ENCODE results near the gene LUC7L2.
"Not testable (repeated sequence)": the region's sequence is repeated elsewhere in the genome, so short reads cannot be mapped to it uniquely, and the experiment has no call there.

LUC7L2 gene

DNA sequence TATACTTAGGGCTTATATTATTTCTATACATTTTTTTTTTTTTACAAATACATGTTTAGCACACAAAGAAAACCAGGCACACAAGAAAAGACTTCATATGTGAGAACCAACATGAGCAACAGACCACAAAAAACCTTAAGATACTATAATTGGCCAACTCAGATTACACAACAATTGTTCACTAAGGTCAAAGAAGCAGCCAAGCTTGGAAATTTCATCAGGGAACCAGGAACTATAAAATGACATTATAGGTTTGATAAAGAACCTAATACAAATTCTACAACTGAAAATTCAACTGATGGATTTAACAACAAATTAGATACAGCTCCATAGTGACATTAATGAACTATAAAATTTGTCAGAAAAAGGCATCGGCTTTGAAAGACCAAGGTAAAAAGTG is 4.4 kb upstream of the LUC7L2 start:
- no peak for DNase-seq (ENCODE audit: low read depth in 2 of 2)

DNA sequence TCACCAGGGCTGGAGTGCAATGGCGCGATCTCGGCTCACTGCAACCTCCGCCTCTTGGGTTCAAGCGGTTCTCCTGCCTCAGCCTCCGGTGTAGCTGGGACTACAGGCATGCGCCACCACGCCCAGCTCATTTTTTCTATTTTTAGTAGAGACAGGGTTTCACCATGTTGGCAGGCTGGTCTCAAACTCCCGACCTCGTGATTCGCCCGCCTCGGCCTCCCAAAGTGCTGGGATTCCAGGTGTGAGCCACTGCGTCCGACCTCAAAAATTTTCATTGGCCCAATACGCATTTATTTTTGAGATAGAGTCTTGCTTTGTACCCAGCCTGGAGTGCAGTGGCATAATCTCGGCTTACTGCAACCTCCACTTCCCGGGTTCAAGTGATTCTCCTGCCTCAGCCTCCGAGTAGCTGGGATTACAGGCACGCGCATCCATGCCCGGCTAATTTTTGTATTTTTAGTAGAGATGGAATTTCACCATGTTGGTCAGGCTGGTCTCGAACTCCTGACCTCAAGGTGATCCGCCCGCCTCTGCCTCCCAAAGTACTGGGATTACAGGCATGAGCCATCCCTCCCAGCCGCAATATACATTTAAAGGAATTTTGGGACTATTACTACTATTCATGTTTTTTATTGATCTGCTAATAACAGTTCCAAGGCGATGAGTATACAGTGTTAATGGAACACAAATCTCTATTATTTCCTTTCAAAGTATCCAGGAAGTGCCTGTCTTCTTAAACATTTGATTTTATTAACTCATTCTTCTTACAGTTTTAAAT is 1.8 kb upstream of the LUC7L2 start:
- not testable (repeated sequence) for DNase-seq (ENCODE audit: low read depth in 2 of 2)

DNA sequence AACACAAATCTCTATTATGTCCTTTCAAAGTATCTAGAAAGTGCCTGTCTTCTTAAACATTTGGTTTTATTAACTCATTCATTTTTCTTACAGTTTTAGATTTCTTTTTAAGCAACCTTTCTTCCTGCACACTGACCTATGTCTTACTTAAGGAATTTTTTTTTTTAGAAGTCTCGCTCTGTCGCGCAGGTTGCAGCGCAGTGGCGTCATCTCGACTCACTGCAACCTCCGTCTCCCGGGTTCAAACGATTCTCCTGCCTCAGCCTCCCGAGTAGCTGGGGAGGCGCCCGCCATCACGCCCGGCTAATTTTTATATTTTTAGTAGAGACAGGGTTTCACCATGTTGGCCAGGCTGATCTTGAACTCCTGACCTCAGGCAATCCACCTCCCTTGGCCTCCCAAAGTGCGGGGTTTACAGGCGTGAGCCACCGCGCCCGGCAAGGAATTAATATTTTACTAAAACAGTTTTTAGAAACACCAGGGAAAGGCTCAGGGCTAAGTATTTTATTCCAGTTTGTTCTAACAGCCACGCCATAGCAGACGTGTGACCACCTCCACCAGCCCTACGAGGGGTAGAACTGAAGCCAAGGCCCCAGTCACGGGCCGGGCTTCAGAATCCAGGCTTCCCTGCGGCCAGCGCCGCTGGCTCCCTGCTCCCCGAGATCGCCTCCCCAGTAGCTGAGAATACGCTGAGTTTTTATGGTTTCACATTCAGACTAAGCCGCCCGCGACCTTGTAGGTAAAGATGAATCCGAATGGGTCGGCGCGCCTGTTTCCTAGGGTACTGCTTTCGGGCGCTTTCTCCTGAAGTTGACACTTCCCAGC is 941 bp upstream of the LUC7L2 start:
- DNase-seq (ENCODE audit: low read depth in 2 of 2): peak; percentile 4

DNA sequence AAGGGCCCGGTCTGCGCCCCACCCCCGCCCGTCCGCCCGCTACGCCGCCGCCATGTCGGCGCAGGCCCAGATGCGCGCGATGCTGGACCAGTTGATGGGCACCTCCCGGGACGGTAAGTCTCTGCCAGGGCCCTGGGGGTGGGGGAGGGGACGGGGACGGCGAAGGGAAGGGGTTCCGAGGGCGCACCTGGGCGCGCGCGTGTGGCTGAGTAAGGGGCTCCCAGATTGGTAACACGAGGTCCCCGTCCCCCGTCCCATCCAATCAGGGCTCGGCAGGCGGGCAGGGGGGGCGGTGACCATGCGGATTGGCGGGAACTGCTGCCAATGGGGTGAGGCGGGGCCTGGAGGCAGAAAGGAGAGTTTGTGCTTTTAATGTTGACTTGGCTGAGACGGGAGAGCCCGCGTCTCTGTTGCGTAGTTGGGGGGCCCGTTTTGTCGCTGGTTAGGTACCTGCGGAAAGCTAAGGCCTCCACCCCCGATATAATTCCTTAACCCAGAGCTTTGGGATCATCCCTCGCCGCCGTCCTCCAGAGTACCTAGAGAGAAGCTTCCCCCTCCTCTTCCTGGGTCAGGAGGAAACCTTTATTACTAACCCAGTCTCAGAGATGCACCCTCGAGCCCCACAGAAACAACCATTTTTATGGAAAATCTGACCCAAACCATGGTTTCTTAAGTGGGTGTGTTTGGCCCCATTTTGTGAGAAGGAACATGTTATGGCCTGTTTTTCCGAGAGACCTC is 685 bp downstream of the LUC7L2 start:
- peak; percentile 85 to 86 for DNase-seq (ENCODE audit: low read depth in 2 of 2)

DNA sequence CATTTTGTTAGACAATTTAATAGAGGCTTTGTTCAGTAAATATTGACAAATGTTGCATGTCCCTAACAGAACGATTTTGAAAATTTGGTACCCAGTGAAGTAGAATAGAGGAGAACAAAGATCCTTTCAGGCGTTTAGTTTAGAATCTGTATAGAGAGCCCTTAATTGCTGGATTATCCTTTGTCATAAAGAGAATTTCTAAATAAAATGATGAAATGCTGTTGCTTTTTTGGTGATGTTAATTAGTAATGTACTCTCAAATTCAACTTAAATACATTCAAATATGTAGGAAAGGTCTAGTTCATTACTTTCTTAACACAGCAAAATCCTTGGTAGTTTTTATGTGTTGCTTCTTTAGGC is 1.2 kb downstream of the LUC7L2 start:
- DNase-seq (ENCODE audit: low read depth in 2 of 2): no peak

DNA sequence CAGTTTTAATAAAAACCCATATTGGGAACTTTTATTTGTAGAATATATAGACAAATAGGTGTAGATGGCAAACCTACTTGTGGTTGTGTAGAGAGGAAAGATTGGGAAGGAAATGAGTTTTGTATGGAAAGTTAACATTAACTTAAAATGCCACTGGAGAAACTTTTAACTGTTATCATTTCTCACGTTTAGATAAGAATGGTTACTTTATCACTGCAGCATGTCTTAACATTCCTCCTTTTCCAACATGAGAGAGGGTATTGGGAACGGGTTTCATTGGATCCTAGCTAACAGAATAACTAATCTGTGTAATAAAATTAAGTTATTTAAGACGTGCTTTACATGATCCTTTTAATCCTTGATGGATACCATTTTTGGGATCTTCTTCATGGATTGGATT is 1.8 kb downstream of the LUC7L2 start:
- DNase-seq (ENCODE audit: low read depth in 2 of 2): no peak

DNA sequence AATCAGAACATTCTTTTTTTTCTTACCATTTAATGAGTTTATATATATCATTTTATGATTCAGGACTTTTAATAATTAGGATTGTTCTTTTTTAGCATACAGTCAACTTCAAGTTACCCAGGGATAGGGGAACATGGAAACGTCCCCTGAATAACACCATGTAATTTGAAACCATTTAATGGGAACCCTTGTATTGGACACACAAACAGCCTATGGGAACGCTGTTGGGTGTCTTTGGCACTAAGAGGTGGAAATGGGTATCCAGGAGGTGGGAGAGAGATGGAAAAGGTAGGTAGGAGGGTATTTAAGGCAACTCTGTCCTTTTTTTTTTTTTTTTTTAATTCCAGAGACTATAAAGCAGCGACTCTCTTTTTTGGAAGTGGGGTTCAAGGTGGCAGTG is 2.6 kb downstream of the LUC7L2 start:
- no peak for DNase-seq (ENCODE audit: low read depth in 2 of 2)

DNA sequence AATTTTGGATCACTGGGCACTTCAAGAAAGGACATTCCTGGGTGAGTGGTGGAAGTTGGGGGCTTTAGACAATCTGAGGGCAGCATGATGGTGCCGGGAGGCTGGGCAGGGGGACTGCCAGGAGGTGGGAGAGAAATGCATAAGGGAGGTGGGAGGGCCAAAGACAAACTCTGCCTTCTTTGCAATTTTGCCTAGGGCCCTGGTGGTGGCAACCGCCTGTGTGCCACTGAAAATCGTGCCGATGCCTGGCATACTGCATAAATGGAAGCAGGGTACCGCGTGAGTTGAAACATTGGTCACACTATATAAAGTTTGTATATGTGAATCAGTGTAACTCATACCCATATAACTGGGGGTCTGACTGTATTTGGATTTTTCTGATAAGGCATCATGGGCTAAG is 3.3 kb downstream of the LUC7L2 start:
- DNase-seq (ENCODE audit: low read depth in 2 of 2): no peak

DNA sequence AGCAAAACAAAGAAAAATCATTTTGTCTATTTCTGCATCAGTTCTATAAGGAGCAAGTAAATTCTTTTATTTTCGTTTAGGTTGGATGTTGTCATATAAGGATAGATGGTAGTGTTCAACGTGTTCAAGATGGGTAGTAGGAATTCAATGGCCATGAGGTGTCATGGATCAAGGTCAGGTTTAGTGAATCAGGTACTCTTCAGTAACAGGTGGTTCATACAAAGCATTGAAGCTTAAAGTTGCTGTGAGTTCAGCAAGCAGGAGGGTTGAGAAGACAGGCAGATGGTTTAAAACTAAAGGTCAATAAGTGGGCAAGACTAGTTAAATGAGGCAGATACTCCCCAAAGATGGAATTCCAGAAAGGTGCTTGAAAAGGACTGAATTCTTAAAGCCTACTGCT is 5.6 kb downstream of the LUC7L2 start:
- DNase-seq (ENCODE audit: low read depth in 2 of 2): no peak

DNA sequence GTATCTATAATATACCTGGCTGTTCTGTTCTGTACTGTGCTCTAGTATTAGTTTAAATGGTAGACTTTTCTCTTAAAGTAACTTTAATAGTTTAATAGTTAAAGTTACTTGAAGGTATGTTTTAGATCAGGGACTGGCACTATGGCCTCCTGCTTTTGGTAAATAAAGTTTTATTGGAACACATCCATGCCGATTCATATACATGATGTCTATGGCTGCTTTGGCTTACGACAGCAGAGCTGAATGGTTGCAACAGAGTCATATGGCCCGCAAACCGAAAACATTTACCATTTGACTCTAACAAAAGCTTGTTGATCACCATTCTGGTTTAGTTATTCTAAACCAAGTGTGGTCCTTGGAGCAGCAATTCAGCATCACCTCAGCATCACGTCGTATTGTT is 6.7 kb downstream of the LUC7L2 start:
- no peak for DNase-seq (ENCODE audit: low read depth in 2 of 2)

DNA sequence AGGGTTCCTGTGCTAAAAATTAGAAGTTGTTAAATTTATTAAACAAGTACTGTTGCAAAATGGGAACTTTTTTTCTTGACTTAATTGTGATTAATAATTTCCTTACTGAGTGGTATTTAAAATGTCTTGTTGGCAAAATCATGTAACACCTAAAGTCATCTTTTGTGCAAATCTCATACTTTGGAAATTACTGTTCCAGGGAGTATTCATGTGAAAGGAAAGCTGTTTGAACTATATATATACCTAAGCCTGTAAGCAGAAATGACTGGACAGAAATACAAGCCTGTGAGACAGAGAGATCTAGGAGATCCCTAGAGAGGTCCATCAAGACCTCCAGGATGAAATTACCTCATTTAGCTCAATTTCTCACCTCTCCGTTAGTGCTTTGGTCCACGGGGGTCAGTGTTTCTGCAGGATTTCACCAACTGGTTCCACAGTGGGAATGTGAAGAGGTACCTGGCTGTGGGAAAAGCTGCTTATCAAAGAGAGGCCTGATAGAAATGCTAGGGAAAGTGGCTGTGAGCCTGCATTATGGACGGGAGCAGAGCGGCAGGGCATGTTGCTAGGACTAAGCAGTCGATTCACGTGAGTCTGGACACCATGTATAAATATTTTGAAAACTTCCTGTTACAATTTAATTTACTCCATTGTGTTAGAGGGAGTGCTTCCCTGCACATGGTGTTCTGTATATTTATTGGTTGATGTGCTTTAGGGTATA is 7.9 kb downstream of the LUC7L2 start:
- DNase-seq (ENCODE audit: low read depth in 2 of 2): no peak

DNA sequence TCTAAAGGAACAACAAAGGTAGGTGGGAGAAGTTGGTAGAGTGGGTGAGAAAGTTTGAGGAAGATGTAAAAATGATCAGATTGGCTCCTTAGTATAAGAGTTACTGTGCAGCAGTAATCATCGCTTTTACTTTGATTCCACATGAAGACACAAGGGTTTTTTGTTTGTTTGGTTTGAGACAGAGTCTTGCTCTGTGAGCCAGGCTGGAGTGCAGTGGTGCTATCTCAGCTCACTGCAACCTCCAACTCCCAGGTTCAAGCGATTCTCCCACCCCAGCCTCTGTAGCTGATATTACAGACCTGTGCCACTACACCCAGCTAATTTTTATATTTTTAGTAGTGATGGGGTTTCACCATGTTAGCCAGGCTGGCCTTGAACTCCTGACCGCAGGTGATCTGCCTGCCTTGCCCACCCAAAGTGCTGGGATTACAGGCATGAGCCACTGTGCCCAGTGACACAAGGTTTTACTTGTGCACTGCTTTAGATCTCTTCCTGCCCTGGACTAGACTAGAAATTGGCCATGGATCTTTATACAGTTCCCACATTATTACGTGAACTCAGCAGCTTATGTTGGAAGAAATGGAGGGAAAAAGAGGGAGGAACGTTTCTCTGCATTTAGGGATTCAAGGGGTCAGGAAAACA is 10.7 kb downstream of the LUC7L2 start:
- DNase-seq (ENCODE audit: low read depth in 2 of 2): no peak

DNA sequence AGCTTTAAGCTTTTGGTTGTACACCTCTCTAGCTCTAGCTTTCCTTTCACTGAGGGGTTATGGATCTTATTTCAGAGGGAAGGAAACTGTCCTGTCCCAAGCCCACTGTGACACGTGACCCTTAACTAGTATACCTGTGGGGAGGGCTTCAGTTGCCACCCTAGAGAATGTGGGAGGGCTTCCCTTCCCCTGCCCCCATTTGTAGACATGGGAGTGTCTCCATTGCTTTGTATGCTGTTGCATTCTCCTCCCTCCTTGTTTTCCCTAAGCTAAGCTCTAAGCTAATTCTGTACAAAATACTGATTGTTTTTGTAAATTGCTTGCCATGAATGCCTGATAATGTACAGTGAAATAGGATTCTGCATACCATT is 11.2 kb downstream of the LUC7L2 start:
- no peak for DNase-seq (ENCODE audit: low read depth in 2 of 2)

DNA sequence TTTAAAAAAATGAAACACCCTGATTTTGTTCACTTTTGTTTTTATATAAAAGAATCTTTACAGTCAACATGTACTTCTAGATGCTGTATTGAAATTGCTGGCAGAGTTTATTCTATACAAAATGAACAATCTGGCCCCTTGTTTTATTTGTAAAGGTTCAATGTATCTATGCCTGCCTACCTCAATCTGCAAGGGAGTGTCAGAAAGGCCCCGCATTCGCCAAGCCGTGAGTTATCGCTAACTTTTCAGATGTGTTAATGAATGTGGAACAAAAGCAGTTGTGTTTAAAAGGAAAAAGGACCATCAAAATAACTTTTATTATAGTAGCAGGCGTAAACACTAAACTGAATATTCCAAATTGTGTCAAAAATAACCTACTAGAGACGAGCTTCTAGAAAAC is 14.6 kb downstream of the LUC7L2 start:
- DNase-seq (ENCODE audit: low read depth in 2 of 2): no peak

DNA sequence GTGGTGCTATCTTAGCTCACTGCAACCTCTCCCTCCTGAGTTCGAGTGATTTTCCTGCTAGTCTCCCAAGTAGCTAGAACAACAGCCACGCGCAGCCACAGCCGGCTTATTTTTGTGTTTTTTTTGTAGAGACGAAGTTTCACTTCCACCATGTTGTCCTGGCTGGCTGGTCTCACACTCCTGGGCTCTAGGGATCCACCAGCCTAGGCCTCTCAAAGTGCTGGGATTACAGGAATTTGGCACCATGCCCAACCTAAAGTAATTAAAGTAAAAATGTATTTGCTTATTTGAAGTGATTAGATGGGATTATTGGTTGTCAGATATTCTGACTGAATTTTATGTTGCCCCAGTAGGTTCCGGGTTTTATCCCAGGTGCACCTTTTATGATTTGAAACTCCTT is 22.7 kb downstream of the LUC7L2 start:
- DNase-seq (ENCODE audit: low read depth in 2 of 2): no peak

DNA sequence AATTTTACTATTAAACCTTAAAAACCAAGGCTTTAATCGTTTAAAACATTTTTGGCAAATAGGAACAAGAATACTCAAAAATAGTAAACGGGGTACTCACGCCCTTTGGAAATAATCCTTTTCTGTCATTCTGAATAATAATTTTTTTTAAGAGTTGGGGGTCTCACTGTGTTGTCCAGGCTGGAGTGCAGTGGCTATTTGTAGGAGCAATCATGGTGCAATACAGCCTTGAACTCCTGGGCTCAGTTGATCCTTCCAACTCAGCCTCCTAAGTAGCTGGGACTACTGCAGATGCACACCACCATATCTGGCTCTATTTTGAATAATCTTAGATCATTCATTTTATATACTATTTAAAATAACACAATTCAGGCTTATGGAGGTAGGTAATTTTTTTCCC is 24.9 kb downstream of the LUC7L2 start:
- no peak for DNase-seq (ENCODE audit: low read depth in 2 of 2)

DNA sequence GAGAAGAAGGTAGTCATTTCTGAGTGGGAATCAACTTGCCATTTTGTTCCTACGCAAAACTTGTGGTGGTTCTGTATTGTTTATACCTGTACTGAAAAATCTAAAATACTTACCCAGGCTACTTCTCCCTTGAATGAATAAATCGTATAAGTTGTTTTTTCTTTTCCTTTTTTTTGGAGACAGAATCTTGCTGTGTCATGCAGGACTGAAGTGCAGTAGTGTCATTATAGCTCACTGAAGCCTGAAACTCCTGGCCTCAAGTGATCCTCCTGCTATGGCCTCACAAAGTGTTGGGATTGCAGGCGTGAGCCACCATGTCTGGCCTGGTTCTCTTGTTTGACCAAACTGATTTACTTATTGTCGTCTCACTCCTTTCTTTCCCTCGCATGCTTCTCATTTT is 27.9 kb downstream of the LUC7L2 start:
- no peak for DNase-seq (ENCODE audit: low read depth in 2 of 2)

DNA sequence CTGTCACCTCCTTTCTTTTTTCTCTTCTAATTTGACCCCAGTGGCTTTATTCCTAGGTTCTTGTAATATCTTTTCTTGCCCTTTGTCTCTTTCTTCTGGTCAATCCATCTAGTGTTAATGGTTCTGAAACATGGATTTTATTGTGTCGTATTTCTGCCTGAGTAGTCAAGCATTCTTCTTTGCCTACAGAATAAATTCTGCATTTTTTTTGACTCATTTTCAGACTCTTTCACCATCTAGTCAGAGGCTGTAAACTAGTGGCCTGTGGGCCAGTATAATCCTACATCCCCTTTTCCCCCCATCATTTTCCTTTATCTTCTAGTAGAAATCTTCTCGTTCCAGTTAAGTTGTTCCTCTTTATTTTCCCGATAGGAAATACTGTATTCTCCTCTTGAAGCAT is 29.4 kb downstream of the LUC7L2 start:
- DNase-seq (ENCODE audit: low read depth in 2 of 2): no peak

DNA sequence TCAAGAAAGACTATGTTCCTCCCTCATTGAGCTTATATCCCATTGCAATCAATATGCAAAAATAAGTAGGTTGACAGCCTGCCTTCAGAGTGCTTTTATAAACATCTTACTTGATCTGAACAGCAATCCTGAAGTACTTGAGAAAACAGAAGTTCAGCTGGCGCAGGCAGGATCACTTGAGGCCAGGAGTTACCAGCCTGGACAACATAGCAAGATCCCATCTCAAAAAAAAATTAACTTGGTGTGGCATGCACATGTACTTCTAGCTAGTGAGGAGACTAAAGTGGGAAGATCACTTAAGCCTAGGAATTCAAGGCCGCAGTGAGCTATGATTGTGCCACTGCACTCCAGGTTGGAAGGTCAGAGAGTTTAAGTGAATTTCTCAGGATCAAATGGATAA is 30.1 kb downstream of the LUC7L2 start:
- no peak for DNase-seq (ENCODE audit: low read depth in 2 of 2)

DNA sequence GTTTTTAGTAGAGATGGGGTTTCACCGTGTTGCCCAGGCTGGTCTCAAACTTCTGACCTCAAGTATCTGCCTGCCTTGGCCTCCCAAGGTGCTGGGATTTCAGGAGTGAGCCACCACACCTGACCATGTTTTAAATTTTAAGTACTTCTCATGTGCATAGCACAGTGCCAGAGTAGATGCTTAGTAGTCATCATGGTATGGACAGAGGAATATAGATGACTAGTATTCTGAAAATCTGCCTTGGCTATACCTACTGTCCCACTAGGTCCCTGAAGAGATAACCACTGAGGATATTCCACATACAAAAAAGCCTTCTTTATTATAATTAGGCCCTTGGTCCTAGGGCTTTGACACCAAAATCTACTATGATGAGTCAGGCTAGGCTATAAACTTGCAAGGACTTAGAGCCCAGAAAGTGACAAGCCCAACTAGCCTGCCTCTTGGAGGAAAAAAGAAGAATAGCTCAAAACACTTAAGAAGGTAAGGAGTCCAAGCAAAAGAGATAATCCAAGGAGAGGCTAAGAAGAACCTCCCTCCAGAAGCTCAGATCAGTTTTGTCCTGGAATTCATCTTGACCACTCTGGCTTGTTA is 34.0 kb downstream of the LUC7L2 start:
- no peak for DNase-seq (ENCODE audit: low read depth in 2 of 2)

DNA sequence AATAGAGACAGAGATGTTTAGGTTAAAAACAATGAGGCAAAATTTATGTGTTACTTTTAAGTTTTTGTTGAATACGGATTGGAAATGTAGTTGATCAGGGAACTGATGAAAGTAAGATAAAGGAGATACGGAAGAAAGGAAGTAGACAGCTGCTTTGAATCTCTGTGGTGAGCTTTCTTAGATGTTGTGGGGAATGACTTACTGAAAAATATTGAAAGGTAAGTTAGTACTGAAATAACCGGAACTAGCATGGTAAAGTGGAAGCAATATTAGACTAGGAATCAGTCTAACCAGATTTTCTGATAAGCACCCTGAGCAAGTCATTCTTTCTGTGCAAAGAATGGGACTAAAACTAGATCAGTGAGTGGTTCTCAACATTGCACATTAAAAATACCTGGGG is 34.8 kb downstream of the LUC7L2 start:
- no peak for DNase-seq (ENCODE audit: low read depth in 2 of 2)

Measured in fibroblast of skin of left quadriceps (primary cell).